ENCODE data around the gene MAP3K10. TPM values are rescaled to one million over a fixed set of nuclear protein-coding genes. Genes with fewer than 3 reads are reported as not detected.

The MAP3K10 gene
- total and polyA plus RNA-seq, 2 of the 13 experiments (the other 11 are each of a cell fraction or from before 2014, with no cell fraction given) = 3.4 to 5.0 TPM

DNA sequence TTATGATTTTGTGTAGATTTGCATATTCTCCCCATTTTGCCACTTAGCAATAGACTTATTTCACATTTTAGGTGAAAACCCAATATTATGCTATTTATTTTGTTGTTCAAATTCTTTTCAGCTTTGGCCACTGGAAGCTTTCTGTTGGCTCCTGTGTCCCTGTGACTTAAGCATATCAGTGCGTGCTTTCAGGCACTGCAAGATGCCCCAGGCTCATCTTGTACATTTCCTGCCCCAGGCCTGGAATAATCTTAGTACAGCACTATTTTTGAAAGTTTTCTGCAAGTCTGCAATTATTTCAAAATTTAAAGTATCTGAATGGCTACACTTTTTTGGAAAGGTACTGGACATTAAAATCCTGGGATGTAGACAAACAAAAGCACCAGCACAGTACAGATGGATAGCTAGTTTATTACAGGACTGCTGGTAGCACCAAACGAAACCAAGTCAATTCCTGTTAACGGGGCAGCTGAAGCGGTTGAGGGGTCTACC is 38.7 kb downstream of the MAP3K10 start:
- ChIA-PET CTCF (ENCODE audit: low intra/inter-chr PET ratio, low total read pairs) (no interaction called here), POLR2A (interaction anchor here (2.7 kb wide), 1 partner anchor 53 kb away, joined by 25 read pairs; no protein-coding TSS in a partner anchor)
- in situ Hi-C loops (cut with HindIII; ENCODE audit: extremely low pct_ligation_motif_present, low pct_unique_long_range_greater_than_20kb) (no loop called here), intact Hi-C loops (cut with micrococcal nuclease; ENCODE audit: unreplicated experiment) (no loop called here)
- H3K27ac ChIP-seq (ENCODE audit: extremely low read length, insufficient read depth, low read length) = no peak overlapping the region
- peaks cover 81% of the 10 kb centered on the region for H3K4me1 ChIP-seq (ENCODE audit: insufficient read depth, low read length)
- BruUV-seq (replicated peaks) = no TSS peak
- no peak overlapping the region for H3K9ac ChIP-seq (ENCODE audit: insufficient read depth, low read depth, low read length)
- no peaks in the 10 kb centered on the region for H3K9me3 ChIP-seq (ENCODE audit: low read length)
- TF ChIP-seq MAF1 (CRISPR knock-in tag; IDR thresholded peaks at IDR 0.05; ENCODE audit: borderline replicate concordance) = no peak
- peak; percentile 42 for TF ChIP-seq MAFF (IDR thresholded peaks at IDR 0.05; ENCODE audit: low read depth, low read length)
- no peak for TF ChIP-seq ZNF143 (CRISPR knock-in tag; IDR thresholded peaks at IDR 0.05)
- no peak for TF ChIP-seq BRD4 (CRISPR knock-in tag; IDR thresholded peaks at IDR 0.05)
- TF ChIP-seq MAFK (conservative IDR thresholded peaks at IDR 0.05 in 1 of 2, IDR thresholded peaks at IDR 0.05 in 1 of 2; ENCODE audit: low read length in 2 of 2) = peak; percentile 29 to 48; a peak in 2 of 4 replicates
- TF ChIP-seq ZNF720 (CRISPR knock-in tag; IDR thresholded peaks at IDR 0.05) = no peak
- TF ChIP-seq TEAD3 (CRISPR knock-in tag; optimal IDR thresholded peaks at IDR 0.05; ENCODE audit: borderline replicate concordance) = no peak
- H2AFZ ChIP-seq (ENCODE audit: low read length) = no peak overlapping the region
- H4K20me1 ChIP-seq (ENCODE audit: insufficient read depth, low read length) = no peaks in the 10 kb centered on the region
- no peaks in the 10 kb centered on the region for H3K79me2 ChIP-seq (ENCODE audit: insufficient read depth, low read length)
- FAIRE-seq (no peak), ATAC-seq (no peak), DNase-seq (ENCODE audit: low spot score) (no peak)
- H3K36me3 ChIP-seq (replicated peaks in 1 of 2; ENCODE audit: control insufficient read depth in 1 of 2, insufficient read depth in 2 of 2, low read length in 2 of 2) = peaks cover 3% of the 10 kb centered on the region in 2 experiments; a peak in 2 of 5 replicates
- H3K27me3 ChIP-seq (ENCODE audit: control insufficient read depth in 1 of 2, insufficient read depth in 2 of 2, low read length in 2 of 2) = no peaks in the 10 kb centered on the region
- no peak overlapping the region for H3K4me2 ChIP-seq (ENCODE audit: low read depth, low read length)
- WGBS (ENCODE audit: low lambda C conversion rate) = 86% methylated on average over 4 of the region's 4 CpGs
- H3K4me3 ChIP-seq (replicated peaks in 1 of 3; ENCODE audit: insufficient read depth in 1 of 3, low read depth in 2 of 3, low read length in 3 of 3) = no peak overlapping the region

DNA sequence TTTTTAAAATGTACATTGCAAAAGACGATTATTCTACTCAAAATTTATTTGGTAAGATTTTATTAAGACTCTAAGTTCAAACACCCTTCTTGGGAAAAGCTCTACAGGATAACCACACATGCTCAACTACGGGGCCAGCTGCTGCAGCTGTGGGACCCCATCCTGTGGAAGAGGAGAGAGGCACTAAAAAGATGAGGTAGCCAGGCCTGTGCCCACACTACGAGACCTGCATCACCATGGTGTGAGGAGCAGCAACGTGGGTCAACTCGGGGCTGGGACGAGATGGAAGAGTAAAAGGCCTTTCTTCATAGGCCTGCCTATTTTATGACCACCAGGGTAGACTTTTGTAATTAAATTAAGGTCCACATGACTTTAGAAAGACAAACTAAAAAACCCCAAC is 39.8 kb downstream of the MAP3K10 start:
- Histone ChIP-seq H3K9ac (ENCODE audit: insufficient read depth, low read depth, low read length) (peak overlapping the region; percentile 20), H3K4me3 (replicated peaks in 1 of 3; ENCODE audit: insufficient read depth in 1 of 3, low read depth in 2 of 3, low read length in 3 of 3) (peak overlapping the region in 2 of 3 experiments; percentile 19 to 69; a peak in 2 of 6 replicates), H3K36me3 (replicated peaks in 1 of 2; ENCODE audit: control insufficient read depth in 1 of 2, insufficient read depth in 2 of 2, low read length in 2 of 2) (peaks cover 10 to 11% of the 10 kb centered on the region in 2 experiments; a peak in 3 of 5 replicates), H3K27ac (ENCODE audit: extremely low read length, insufficient read depth, low read length) (peak overlapping the region; percentile 83), H3K9me3 (ENCODE audit: low read length) (no peaks in the 10 kb centered on the region), H3K4me1 (ENCODE audit: insufficient read depth, low read length) (peaks cover 70% of the 10 kb centered on the region), H3K4me2 (ENCODE audit: low read depth, low read length) (peak overlapping the region; percentile 91), H3K79me2 (ENCODE audit: insufficient read depth, low read length) (no peaks in the 10 kb centered on the region), H3K27me3 (ENCODE audit: control insufficient read depth in 1 of 2, insufficient read depth in 2 of 2, low read length in 2 of 2) (no peaks in the 10 kb centered on the region), H2AFZ (ENCODE audit: low read length) (no peak overlapping the region), H4K20me1 (ENCODE audit: insufficient read depth, low read length) (no peaks in the 10 kb centered on the region)
- ChIA-PET POLR2A (interaction anchor here (0.9 to 2.7 kb wide), 5 partner anchors 23 to 202 kb away, joined by 4 to 25 read pairs (median 7); partner anchors contain the start of genes MAP3K10 and SERTAD1), CTCF (ENCODE audit: low intra/inter-chr PET ratio, low total read pairs) (no interaction called here)
- intact Hi-C loops (cut with micrococcal nuclease; ENCODE audit: unreplicated experiment) = no loop called here
- no peak for ATAC-seq
- TF ChIP-seq, protein P1, sequence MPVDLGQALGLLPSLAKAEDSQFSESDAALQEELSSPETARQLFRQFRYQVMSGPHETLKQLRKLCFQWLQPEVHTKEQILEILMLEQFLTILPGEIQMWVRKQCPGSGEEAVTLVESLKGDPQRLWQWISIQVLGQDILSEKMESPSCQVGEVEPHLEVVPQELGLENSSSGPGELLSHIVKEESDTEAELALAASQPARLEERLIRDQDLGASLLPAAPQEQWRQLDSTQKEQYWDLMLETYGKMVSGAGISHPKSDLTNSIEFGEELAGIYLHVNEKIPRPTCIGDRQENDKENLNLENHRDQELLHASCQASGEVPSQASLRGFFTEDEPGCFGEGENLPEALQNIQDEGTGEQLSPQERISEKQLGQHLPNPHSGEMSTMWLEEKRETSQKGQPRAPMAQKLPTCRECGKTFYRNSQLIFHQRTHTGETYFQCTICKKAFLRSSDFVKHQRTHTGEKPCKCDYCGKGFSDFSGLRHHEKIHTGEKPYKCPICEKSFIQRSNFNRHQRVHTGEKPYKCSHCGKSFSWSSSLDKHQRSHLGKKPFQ (CRISPR knock-in tag; IDR thresholded peaks at IDR 0.05; ENCODE audit: insufficient replicate concordance) = peak; percentile 16
- no peak for TF ChIP-seq ZNF557 (CRISPR knock-in tag; IDR thresholded peaks at IDR 0.05)
- no peak for TF ChIP-seq CBFB (CRISPR knock-in tag; IDR thresholded peaks at IDR 0.05)
- WGBS (ENCODE audit: low lambda C conversion rate) = 63% methylated on average over 6 of the region's 6 CpGs
- no TSS peak for BruUV-seq (replicated peaks)
- no peak for DNase-seq (ENCODE audit: low spot score)
- no peak for FAIRE-seq
- in situ Hi-C loops (cut with HindIII; ENCODE audit: extremely low pct_ligation_motif_present, low pct_unique_long_range_greater_than_20kb) = no loop called here

All from HepG2 (cell line).